Activated T-helper 1 cell treated with anti-CD3 and anti-CD28 coated beads, Interleukin-2, amount 50 U/mL, for 16 hours (primary cell): ENCODE results near the gene ZDHHC3.
"Not testable (repeated sequence)": the region's sequence is repeated elsewhere in the genome, so short reads cannot be mapped to it uniquely, and the experiment has no call there.

Source experiments
- DNase-seq, 2 donors: peaks; one replicate each; pipeline ENCODE4 v3.0.0-alpha.2; 2020; ENCODE audit warnings: low read depth in 1 of 2, low spot score in 1 of 2

Gene ZDHHC3

GRCh38 chr3:44966795-44967278 lies 9.1 kb downstream of the ZDHHC3 start:
- no peak for DNase-seq

- DNase-seq = no peak
These were observed 10.8 kb downstream of the ZDHHC3 start for GRCh38 chr3:44965165-44965564.

- no peak for DNase-seq
These were observed 12.2 kb downstream of the ZDHHC3 start for GRCh38 chr3:44963571-44964325.

- no peak for DNase-seq
These were observed 13.2 kb downstream of the ZDHHC3 start for GRCh38 chr3:44962621-44963393.

- no peak for DNase-seq
These were observed 14.1 kb downstream of the ZDHHC3 start for GRCh38 chr3:44961888-44962287.

- no peak for DNase-seq
These were observed 15.5 kb downstream of the ZDHHC3 start for GRCh38 chr3:44960387-44961026.

GRCh38 chr3:44958386-44958785 lies 17.6 kb downstream of the ZDHHC3 start:
- DNase-seq = no peak

- DNase-seq = no peak
These were observed 18.0 kb downstream of the ZDHHC3 start for GRCh38 chr3:44957986-44958385.

GRCh38 chr3:44955917-44956316 lies 20.1 kb downstream of the ZDHHC3 start:
- DNase-seq = no peak

GRCh38 chr3:44954962-44955361 lies 21.0 kb downstream of the ZDHHC3 start:
- DNase-seq = no peak

- DNase-seq = no peak
These were observed 21.7 kb downstream of the ZDHHC3 start for GRCh38 chr3:44954304-44954703.

- no peak for DNase-seq
These were observed 23.3 kb downstream of the ZDHHC3 start for GRCh38 chr3:44952689-44953088.

- no peak for DNase-seq
These were observed 25.7 kb downstream of the ZDHHC3 start for GRCh38 chr3:44950275-44950734.

- DNase-seq = not testable (repeated sequence)
These were observed 26.2 kb downstream of the ZDHHC3 start for GRCh38 chr3:44949770-44950169.

- no peak for DNase-seq
These were observed 27.7 kb downstream of the ZDHHC3 start for GRCh38 chr3:44948239-44948638.

GRCh38 chr3:44942202-44942921 lies 33.6 kb downstream of the ZDHHC3 start:
- DNase-seq = no peak

GRCh38 chr3:44939581-44940036 lies 36.4 kb downstream of the ZDHHC3 start:
- DNase-seq = no peak

GRCh38 chr3:44932986-44933944 lies 42.7 kb downstream of the ZDHHC3 start:
- DNase-seq = no peak

- no peak for DNase-seq
These were observed 43.7 kb downstream of the ZDHHC3 start for GRCh38 chr3:44932271-44932670.

- no peak for DNase-seq
These were observed 44.2 kb downstream of the ZDHHC3 start for GRCh38 chr3:44931791-44932190.
